Esophagus muscularis mucosa (tissue), 3 donors: Measurements from ENCODE around the gene CLIP1.

Experiments
- CTCF ChIP-seq, 3 experiments: fragments of 200-600 bp in 2 of 3; fragments of 450-650 bp in 1 of 3; sonication (generic) in 2 of 3; IDR thresholded peaks; one replicate each; pipeline ENCODE4 v1.5.1; 2017 to 2019; ENCODE audit warnings: antibody characterized with exemption in 3 of 3, mild to moderate bottlenecking in 2 of 3, moderate library complexity in 1 of 3
- POLR2A ChIP-seq: fragments of 450-650 bp; IDR thresholded peaks from one replicate; pipeline ENCODE4 v1.6.1; 2017; ENCODE audit warnings: antibody characterized with exemption, moderate library complexity, mild to moderate bottlenecking, low read depth

GRCh38 chr12:122293081-122293480, 129.4 kb downstream of the CLIP1 start:
- TF ChIP-seq CTCF (IDR thresholded peaks at IDR 0.05) (no peak), POLR2A (no peak)
